ENCODE measurements around the gene MYO3A. TPM values are rescaled to one million over a fixed set of nuclear protein-coding genes. Genes with fewer than 3 reads are reported as not detected.
"Not testable (repeated sequence)": the region's sequence is repeated elsewhere in the genome, so short reads cannot be mapped to it uniquely, and the experiment has no call there.

The MYO3A gene
- total RNA-seq, 1 donor from 2014 or later = not detected

DNA sequence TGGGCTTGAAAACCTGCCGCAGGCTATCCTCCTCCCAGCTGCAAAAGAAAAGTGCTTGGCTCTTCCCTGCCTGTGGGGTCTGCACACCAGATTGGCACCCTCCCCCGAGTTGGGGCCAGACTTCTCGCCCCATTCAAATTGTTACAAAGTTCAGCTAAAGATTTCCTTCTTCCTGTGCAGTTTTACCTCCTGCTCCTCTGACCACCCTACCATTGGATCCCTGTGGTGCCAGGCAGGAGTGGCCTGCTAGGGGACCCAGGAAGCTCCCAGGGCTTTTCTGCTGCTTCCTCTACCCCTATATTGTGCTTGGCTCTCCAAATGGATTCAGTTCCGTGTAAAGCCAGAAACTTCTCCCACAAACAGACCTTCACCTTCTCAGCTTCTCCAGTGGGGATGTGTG is 147.4 kb downstream of the MYO3A start:
- DNase-seq (ENCODE audit: low spot score) = no peak

DNA sequence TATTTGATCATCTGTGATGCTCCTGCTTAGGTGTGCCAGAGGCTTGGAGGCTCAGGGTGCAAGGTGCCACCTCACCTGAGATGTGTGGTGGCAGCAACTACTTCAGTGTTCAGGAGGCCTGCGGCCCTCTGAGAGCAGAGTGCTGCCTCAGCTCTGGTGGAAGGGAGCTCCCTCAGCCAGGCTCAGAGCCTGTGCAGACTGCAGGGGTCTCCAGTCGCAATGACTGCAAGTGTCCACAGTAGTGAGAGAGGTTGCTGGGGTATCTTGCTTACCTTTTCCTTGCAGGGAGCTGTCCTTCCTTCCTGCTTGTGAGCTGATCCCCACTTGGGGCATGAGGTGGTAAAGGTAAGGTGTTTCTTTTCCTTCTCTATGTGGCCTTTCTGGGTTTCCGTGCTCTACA is 151.5 kb downstream of the MYO3A start:
- no peak for DNase-seq (ENCODE audit: low spot score)

DNA sequence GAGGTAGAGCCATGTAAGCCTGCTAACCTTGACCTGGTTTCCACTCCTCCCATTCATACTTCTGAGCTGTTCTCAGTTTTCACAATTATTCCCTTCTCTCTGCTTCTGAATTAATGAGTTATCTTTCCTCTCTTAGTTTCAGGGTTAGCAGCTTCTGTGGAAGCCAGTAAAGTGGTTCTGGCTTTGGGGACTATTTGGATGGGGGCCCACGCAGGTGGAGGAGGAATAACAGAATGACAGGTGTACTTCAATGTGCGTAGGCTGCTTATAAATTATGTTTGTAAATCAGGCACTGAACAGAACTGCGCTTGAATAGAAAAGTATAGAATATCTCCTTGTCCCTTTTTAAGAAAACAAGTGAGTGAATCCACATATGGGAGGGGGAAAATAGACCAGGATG is 153.6 kb downstream of the MYO3A start:
- DNase-seq (ENCODE audit: low spot score) = no peak

DNA sequence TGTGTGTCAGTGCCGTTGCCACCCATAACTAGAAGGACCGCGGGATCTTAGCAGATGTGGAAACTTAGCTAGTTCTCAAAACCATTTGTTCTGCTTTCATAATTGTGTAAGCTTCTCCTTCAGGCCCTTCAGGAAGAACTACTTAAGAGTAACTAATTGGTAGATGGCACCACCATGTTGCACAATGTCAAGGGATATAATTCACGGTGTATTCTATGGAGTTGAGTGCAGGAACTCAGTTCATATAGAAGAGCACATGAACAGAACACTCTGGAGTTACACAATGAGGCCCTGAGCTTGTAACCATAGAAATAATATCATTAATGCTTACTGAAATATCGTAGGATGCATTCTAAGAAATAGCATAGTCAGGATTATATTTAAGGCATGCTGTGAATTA is 156.0 kb downstream of the MYO3A start:
- no peak for DNase-seq (ENCODE audit: low spot score)

DNA sequence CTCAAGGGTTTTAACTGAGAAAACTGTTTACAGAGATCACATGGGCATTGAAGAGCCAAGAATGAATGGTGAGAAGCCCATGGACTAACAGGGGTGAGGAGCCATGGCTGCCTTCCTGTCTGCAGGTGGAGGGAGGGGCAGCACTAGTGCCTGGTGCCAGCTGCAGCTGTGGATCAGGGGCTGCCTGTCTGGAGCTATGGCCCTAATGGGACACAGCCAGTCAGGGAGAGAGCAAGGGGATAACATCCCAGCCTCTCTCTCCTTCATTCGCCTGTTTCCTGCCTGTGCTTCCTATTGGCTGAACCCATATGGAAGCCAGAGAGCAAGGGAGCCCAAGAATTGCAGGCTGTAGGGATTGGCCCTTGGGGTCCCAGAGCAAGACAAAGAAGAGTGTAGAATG is 156.7 kb downstream of the MYO3A start:
- no peak for DNase-seq (ENCODE audit: low spot score)

DNA sequence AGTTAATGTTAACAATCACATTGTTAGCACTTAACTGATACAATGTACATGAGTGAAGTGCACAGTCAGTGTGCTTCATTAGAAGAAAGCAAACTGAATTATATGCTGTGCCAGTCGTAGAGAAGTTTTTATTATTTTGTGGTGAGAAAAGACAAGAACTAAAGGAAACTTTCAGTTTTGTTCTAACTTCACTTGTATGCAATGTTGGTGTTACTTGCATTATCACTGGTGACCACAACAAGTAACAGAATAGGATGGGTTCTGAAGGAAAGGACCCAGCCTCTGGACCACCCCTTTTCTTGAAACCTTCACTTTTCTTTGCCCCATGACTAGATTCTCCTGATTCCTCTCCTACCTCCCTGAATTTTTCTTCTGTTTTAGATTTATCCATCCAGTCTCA is 159.2 kb downstream of the MYO3A start:
- DNase-seq (ENCODE audit: low spot score) = no peak

DNA sequence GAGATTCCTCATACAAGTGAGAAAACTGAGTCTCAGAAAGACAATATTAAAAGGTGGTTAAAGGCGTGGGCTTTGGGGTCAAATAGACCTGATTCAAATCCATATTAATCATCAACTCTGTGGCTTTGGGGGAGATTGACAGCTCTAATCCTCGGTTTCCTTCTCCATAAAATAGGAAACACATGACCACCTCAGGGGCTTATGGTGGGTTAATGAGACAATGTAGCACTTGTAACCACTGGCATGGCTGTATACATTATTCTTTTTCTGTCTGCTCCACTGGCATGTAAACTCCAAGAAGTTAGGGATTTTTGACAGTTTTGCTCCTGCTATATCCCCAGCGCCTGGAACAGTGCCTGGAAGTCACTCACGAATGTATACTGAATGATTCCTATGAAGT is 161.8 kb downstream of the MYO3A start:
- DNase-seq (ENCODE audit: low spot score) = no peak

DNA sequence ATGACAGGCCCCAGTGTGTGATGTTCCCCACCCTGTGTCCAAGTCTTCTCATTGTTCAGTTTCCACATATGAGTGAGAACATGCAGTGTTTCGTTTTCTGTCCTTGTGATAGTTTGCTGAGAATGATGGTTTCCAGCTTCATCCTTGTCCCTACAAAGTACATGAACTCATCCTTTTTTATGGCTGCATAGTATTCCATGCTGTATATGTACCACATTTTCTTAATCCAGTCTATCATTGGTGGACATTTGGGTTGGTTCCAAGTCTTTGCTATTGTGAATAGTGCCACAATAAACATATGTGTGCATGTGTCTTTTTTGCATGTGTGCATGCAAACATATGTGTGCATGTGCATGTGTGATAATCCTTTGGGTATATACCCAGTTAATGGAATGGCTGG is 163.5 kb downstream of the MYO3A start:
- DNase-seq (ENCODE audit: low spot score) = not testable (repeated sequence)

DNA sequence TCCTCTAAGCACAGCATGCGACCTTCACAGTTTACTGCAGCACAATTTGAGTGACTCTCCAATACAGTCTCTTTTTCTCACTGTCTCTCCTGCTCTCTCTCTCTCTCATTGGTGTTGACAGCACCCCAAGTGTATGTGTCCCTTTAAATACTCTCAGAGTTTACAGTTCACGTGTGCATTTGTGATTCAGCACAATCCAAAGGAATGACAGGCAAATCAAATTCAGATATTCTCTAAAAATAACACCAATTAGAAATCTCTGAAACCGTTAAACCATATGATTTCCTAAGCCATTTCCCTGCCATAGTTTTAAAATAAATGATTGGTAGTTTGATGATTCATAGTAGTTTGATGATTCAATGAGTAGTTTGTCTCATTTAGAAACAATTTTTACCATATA is 178.5 kb downstream of the MYO3A start:
- no peak for DNase-seq (ENCODE audit: low spot score)

DNA sequence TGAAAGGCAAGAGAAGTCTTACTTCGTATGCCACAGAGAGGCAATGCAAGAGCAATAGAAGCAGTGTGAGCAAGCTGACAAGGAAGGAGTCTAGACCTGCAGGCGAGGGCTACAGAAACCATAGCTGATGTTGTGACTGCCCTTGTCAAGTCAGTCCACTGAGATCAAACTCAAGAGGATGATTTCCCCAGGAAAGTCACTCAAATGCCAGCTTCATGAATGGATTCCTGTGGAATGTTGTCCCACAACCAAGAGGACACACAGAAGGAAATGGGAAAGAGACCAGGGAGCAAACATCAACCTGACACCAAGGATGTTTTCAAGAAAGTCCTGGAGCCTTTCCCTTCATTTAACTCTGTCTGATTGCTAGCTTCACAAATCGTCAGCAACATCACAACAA is 204.6 kb downstream of the MYO3A start:
- DNase-seq (ENCODE audit: low spot score) = no peak

DNA sequence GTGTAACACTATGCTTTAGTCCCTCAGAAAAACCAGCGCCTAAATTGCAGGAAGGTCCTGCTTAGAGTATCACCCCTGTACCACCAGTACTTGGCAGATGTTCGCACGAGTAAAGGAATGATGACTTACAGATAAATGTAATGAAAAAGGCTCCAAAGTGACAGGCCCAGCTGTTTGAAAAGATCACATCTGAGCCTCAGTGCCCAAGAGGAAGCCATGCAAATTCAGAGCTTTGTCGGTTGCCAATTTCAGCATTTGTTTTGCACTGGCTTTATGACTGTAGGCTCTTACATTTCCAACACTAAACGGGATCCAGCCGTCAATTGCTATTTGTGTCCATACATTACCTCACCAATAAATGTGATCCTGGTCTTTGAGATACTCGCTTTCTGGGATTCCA is 222.0 kb downstream of the MYO3A start:
- no peak for DNase-seq (ENCODE audit: low spot score)

DNA sequence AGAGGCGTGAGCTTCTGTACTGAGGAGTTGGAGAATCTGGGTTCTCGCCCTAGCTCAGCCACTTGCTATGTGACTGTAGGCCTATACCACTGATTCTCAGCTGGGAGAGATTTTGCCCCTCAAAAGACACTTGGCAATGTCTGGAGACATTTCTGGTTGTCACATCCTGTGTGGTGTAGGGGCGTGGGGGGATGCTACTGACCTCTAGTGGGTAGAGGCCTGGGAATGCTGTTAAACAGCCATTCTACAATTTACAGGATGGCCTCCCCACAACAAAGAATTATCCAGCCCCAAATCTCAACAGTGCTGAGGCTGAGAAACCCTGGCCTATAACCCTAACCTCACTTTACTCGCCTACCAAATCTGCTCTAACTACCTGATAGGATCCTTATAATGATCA is 223.7 kb downstream of the MYO3A start:
- no peak for DNase-seq (ENCODE audit: low spot score)

DNA sequence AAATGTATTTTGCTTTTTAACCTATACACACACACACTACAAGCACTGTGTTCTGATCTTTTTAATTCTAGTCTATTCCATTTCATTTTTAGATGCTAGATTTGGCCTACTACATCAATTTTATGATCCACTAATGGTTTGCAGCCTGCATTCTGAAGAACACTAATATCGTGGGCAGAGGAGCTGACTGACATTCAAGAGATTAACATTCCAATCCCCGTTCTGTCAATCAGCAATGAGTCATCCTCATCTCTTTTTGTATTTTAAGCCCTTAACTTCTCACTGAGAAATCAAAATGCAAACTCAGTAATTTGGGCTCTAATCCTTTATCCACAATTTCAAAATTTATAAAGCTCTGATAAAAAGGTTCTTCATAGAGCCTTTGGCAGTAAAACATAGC is 235.4 kb downstream of the MYO3A start:
- no peak for DNase-seq (ENCODE audit: low spot score)

DNA sequence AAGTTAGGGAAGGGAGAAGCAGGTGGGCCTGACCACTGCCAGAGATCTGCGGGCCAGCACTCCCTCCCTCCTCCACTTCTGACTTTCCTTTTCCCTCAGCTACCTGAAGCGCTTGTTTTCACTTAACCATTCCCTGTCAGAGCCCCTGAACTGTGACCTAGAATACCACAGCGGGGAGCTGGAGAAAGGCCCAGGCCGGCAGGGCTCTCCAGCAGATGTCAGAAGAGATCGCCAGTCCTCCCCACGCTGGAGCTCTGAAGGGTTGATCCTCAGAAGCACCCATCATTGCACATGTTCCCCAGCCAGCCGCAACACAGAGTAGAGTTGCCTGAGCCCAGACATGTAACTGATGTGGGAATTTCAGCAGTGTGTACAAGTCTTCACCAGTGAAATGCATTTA is 238.1 kb downstream of the MYO3A start:
- DNase-seq (ENCODE audit: low spot score) = no peak

DNA sequence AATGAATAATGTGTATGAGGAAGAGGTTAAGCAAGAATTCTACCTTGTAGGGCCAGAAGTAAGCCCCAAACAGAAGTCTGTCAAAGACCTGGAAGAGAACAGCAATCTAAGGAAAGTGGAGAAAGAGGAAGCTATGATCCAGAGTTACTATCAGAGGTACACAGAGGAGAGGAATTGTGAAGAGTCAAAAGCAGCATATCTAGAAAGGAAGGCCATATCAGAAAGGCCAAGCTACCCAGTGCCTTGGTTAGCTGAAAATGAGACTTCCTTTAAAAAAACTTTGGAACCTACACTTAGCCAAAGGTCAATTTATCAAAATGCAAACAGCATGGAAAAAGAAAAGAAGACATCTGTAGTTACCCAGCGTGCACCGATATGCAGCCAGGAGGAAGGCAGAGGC is 239.8 kb downstream of the MYO3A start:
- no peak for DNase-seq (ENCODE audit: low spot score)

DNA sequence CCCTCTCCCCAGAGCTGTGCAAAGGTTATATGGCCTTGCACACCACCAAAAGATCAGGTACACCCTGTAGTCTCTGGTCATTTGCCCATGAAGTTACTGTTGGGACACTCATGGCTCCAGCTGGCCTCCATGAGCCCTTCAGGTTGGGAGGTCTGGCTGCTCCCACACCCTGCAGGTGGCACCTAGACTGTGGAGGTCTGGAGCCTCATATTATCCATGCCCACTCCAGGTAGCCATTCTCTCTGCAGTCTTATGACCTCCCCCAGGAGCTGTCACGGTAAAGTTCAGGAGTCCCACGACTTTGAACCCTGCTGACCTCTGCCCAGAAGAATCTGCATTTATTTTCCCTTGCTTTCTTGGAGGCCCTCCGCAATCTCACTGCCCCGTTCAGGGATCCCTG is 243.3 kb downstream of the MYO3A start:
- no peak for DNase-seq (ENCODE audit: low spot score)

DNA sequence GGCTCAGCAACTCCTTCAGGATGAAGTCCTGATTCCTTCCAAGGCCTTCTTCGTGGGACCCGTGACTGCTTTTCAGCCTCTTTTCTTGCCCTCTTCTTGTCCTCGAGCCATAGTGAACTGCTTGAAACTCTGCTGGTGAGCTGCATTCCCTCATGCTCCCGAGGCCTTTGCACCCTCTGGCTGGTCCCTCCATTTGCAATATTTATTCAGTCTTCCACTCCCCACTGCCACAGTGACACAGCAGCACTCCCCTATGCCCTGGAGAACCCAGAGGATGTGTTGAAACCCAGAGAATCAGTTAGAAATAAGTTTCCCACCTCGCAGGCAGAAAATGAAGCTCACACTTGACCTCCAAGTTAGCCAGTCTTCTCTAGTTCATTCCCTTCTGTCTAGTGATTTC is 260.2 kb downstream of the MYO3A start:
- no peak for DNase-seq (ENCODE audit: low spot score)

DNA sequence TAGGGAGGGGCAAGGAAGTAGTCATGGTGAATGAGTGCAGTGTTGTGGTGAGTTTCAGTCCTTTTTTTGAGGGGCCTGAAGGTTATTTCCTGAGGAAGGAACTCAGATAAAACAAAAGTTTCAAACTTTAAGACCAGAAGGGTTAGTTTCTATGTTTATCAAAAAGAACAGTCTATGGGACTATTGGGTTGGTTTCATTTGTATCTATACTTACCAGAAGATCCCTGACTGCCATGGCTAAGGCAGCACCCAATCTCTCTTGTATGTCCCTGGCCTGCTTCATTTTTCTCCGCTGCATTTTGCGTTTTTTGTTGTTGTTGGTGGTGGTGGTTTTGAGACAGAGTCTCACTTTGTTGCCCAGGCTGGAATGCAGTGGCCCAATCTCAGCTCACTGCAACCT is 263.2 kb downstream of the MYO3A start:
- DNase-seq (ENCODE audit: low spot score) = no peak

DNA sequence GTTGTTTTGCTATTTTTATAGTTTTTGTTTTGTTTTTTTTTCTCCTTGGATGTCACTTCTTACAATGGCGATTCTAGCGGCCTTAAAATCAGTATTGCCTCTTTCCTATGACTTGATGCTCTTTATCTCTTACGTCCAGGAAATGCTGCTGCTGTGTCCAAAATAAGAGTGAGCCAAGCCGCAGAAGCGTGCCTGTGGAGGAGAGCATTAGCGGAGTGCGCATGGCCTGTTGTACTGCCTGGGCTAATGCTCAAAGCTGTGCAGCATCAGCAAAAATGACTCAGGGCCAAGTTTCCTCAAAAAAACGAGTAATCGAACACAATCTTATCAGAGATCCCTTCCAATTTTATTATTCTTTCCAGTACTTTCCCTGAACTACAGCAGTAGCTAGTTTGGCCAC is 264.1 kb downstream of the MYO3A start:
- DNase-seq (ENCODE audit: low spot score) = no peak

DNA sequence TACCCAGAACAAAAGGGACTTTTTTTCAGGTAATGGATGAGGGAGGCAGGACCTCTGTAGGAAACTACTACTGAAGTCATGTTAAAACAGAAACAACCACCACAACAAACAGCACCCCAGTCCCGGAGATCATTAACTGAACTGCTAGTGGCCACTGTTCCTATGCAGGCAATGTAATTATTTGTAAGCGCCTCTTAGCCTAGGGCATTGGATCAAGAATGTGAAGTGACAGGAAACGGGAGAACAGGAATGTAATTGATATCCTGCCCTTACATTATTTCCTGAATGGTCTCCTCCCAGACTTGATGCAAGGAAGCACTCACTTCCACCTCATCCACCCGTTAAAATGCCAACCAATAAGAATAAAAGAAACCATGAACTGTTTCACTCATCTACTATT is 265.8 kb downstream of the MYO3A start:
- no peak for DNase-seq (ENCODE audit: low spot score)

DNA sequence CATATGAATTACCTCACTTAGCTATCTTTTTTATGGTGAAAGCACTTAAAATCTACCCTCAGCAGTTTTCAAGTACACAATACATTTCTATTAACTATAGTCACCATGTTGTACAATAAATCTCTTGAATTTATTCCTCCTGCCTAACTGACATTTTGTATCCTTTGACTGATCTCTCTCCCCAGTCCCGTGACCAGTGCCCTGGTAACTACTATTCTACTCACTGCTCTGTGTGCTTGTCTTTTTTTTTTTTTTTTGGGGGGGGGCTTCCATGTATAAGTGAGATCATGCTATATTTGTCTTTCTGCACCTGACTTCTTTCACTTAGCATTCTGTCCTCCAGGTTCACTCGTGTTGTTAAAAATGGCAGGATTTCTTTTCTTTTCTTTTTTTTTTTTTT is 271.2 kb downstream of the MYO3A start:
- no peak for DNase-seq (ENCODE audit: low spot score)

DNA sequence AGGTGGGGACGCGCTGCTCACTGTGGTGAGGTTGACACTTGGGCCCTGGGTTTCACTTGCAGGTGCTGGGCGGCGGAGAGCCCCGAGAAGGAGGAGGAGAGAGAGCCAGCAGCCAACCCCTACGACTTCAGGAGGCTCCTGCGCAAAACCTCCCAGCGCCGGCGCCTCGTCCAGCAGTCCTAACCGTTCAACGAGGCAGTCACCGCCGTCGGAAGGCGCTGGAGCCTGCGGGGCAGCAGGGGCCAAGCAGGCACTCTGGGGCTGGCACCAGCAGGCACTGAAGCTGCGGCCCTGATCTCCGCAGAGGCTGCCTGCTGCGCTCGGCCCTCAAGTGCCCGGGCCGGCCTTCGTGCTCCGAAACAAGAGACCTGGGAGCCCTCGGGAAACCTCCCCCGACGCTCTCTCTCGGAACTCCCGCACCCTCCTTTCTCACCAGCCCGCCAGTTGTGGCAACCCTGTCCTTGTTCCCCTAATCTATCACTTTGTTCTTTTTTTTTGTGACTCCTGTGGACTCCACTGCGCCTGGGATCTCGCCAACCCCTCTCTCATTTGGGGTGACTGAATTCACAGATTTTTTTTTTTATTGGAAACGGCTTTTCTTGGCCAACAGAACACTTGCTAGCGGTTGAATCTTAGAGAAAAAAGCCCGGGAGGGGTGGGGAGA is 277.9 kb downstream of the MYO3A start:
- no peak for DNase-seq (ENCODE audit: low spot score)

DNA sequence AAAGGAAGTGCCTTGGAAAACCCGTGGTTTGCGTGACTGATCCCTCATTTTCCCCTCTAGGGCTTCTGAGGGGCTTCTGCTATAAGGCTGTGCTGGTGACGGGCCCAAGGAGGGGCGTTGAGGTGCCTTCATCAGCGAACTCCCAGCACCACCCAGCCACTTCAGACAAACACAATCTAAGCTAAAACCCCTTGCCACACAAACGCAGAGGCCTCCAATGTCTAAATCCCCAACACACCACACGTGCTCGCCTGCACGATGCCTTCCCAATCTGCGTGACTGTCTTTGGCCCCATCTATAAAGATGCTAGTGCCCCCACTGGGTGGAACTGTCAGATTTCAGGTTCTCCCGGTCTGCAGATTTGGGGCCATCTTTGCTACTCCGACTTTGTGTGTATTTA is 278.5 kb downstream of the MYO3A start:
- no peak for DNase-seq (ENCODE audit: low spot score)

DNA sequence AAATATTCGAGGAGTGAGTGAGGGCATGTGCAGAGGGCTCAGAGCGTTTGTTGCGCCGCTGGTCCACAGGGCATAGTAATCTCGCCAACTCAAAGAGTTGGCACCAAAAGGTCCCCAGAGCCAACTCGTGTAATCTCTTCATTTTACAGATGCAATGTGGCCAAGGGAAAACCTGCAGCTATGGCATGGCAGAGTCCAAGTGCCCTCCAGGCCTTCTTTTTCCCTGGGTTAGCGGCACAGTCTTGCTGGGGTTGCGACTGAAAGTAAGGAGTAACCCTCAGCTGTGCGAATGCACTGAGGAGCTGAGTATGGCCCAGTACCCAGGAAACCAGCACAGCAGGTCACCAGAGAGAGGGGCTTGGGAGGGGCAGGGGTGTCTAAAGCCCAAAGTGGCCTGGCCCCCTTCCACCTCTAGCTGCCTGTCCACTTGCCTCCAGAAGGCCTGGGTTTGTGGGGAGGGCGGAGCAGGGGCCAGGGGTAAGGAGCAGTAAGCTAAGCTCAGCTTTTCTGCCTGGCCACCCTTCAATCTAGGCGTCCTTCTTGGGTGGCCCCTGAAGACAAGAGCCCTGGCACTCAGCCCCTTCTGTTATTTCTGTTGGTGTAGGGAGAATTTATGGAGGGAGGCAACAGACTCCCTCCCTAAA is 279.2 kb downstream of the MYO3A start:
- DNase-seq (ENCODE audit: low spot score) = no peak

Data from mesenteric fat pad (tissue), 1 donor.